WI38 (cell line): Measurements from ENCODE around the gene ZBTB44.

Source experiments
- H3K4me3 ChIP-seq: 2 replicates; pipeline ENCODE4 v1.5.1; 2011; ENCODE audit warnings: low read depth, mild to moderate bottlenecking, control low read depth, low read length
- CTCF ChIP-seq: IDR thresholded peaks from 2 replicates; pipeline ENCODE4 v1.5.1; 2012; ENCODE audit warnings: low read depth, mild to moderate bottlenecking, control low read depth, low read length

The ZBTB44 gene

DNA sequence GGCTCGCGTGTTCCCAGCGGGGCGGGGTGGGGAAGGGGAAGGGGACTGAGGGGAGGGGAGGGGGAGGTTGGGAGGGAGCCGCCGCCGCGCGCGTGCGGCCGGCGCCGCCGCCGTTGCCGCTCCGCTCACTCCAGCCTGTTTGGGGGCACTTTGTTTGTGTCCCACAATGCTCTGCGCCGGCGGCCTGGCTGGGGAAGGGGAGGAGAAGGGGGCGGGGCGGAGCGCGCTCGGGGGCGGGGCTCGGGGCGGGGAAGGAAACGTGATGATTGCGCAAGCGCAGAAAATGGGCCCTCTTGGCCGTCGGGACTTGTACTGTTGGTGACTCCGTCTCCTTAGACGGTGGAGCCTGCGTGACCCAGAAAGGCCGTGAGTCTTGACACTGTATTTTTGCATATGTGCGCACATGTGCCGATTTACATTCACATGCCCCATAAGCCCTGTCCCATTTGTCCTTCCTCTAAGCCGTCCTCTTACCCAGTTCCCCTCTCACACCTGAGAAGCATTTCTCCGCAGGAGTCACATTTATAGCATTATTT lies at the start of gene ZBTB44:
TSS of gene ZBTB44 (minus strand) at position 168 of the 536 bp plus-strand sequence. CDS start 53,044 bp downstream, outside the sequence.
- no peak for TF ChIP-seq CTCF
- H3K4me3 ChIP-seq: peak within 1 kb of the TSS; percentile 85

- no peak for TF ChIP-seq CTCF
- H3K4me3 ChIP-seq: no peak overlapping the region
Measured at GRCh38 chr11:130359419-130359818, 44.7 kb upstream of the ZBTB44 start.

DNA sequence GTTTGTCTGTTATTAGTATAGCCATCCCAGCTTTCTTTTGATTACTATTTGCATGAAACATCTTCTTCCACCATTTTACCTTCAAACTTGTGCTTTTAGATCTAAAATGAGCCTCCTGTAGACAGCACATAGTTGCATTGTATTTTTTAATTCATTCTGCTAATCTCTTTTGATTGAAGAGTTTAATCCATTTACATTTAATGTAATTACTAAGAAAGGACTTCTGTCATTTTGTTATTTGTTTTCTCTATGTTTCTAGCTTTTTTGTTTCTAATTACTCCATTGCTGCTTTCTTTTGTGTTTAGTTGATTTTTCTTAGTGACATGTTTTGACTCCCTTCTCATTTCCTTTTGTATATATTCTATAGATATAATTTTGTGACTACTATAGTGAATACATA lies 43.7 kb upstream of the ZBTB44 start:
- TF ChIP-seq CTCF: no peak
- no peak overlapping the region for H3K4me3 ChIP-seq

- TF ChIP-seq CTCF: no peak
- no peak overlapping the region for H3K4me3 ChIP-seq
Measured at GRCh38 chr11:130347261-130347660, 32.5 kb upstream of the ZBTB44 start.

- TF ChIP-seq CTCF: no peak
- no peak overlapping the region for H3K4me3 ChIP-seq
Measured at GRCh38 chr11:130344841-130345240, 30.1 kb upstream of the ZBTB44 start.

DNA sequence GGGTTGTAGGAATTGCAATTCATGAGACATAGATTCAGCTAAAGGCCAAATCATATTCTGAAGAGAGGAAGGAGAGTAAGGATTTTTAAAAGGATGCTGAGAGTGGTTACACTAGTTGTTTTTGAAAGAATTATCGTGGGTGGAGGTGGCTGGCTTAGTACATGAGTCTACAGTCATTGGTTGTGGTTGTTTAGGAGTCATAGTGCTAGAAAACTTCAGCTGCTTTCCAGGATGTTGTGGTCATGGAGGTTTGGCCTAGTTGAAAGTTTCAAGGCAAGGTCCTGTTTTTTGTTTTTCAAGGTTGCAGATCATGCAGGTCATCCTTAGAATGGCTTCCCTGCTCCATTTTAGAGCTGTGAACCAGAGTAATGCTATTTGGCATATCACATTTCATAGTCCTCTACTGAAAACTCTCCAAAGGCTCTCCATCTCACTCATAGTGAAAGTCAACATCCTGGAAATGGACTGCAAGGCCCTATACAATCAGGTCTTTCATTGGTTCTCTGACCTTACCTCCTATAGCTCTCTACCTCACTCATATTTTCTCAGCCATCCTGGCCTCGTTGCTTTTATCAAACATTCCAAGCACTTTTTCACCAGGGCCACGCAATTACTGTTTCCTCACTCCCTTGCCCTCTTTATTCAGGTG lies 26.1 kb upstream of the ZBTB44 start:
- H3K4me3 ChIP-seq: no peak overlapping the region
- no peak for TF ChIP-seq CTCF

DNA sequence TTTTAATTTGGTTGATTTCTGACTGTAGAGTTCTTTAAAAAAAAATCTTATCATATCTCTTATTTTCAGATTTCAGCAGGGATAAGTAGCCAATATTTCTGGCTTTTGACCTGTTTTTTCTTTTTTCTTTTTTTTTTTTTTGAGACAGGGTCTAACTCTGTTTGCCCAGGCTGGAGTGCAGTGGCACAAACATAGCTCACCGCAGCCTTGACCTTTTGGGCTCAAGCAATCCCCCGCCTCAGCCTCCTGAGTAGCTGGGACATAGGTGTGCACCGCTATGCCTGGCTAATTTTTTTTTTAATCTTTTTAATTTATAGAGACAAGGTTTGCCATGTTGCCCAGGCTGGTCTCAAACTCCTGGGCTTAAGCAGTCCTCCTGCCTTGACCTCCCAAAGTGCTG lies 23.9 kb upstream of the ZBTB44 start:
- no peak for TF ChIP-seq CTCF

More for the DNA sequence above, 23.9 kb upstream of the ZBTB44 start:
- no peak overlapping the region for H3K4me3 ChIP-seq
